Measurements from ENCODE around the gene ALX3. TPM values are rescaled to one million over a fixed set of nuclear protein-coding genes. Genes with fewer than 3 reads are reported as not detected.

ALX3 gene
- total RNA-seq, 1 donor from 2014 or later: not detected

- intact Hi-C loops (cut with DNase I): no loop called here
- Histone ChIP-seq H3K27ac (no peak overlapping the region), H3K4me1 (no peaks in the 10 kb centered on the region), H3K27me3 (peaks cover 5% of the 10 kb centered on the region), H3K4me3 (no peak overlapping the region), H3K9me3 (no peaks in the 10 kb centered on the region), H3K36me3 (no peaks in the 10 kb centered on the region)
- ATAC-seq (no peak), DNase-seq (no peak)
- TF ChIP-seq CTCF (IDR thresholded peaks at IDR 0.05): no peak
Observed at GRCh38 chr1:110094931-110095654, 24.6 kb upstream of the ALX3 start.

- Histone ChIP-seq H3K4me3 (no peak overlapping the region), H3K9me3 (no peaks in the 10 kb centered on the region), H3K36me3 (no peaks in the 10 kb centered on the region), H3K27me3 (peaks cover 5% of the 10 kb centered on the region), H3K27ac (no peak overlapping the region), H3K4me1 (no peaks in the 10 kb centered on the region)
- TF ChIP-seq CTCF (IDR thresholded peaks at IDR 0.05): no peak
- no peak for DNase-seq
- no peak for ATAC-seq
- intact Hi-C loops (cut with DNase I): no loop called here
Observed at GRCh38 chr1:110092991-110093390, 22.5 kb upstream of the ALX3 start.

- Histone ChIP-seq H3K4me3 (no peak overlapping the region), H3K4me1 (no peaks in the 10 kb centered on the region), H3K27ac (no peak overlapping the region), H3K27me3 (peaks cover 5% of the 10 kb centered on the region), H3K9me3 (no peaks in the 10 kb centered on the region), H3K36me3 (no peaks in the 10 kb centered on the region)
- ATAC-seq (no peak), DNase-seq (no peak)
- TF ChIP-seq CTCF (IDR thresholded peaks at IDR 0.05): no peak
- intact Hi-C loops (cut with DNase I): no loop called here
Observed at GRCh38 chr1:110091791-110092190, 21.3 kb upstream of the ALX3 start.

GRCh38 chr1:110091381-110091780 lies 20.9 kb upstream of the ALX3 start:
- Histone ChIP-seq H3K9me3 (no peaks in the 10 kb centered on the region), H3K36me3 (no peaks in the 10 kb centered on the region), H3K4me1 (no peaks in the 10 kb centered on the region), H3K27ac (no peak overlapping the region), H3K4me3 (no peak overlapping the region), H3K27me3 (peaks cover 5% of the 10 kb centered on the region)
- DNase-seq (no peak), ATAC-seq (no peak)
- intact Hi-C loops (cut with DNase I): no loop called here
- no peak for TF ChIP-seq CTCF (IDR thresholded peaks at IDR 0.05)

GRCh38 chr1:110089561-110090275 lies 19.2 kb upstream of the ALX3 start:
- Histone ChIP-seq H3K27ac (no peak overlapping the region), H3K9me3 (no peaks in the 10 kb centered on the region), H3K4me1 (no peaks in the 10 kb centered on the region), H3K4me3 (no peak overlapping the region), H3K36me3 (no peaks in the 10 kb centered on the region), H3K27me3 (no peaks in the 10 kb centered on the region)
- no peak for TF ChIP-seq CTCF (IDR thresholded peaks at IDR 0.05)
- ATAC-seq: no peak
- no peak for DNase-seq
- intact Hi-C loops (cut with DNase I): no loop called here

Data from upper lobe of right lung (tissue), 1 donor.